GM23338 (cell line): ENCODE measurements around the gene PCSK5. TPM values are rescaled to one million over a fixed set of nuclear protein-coding genes. Genes with fewer than 3 reads are reported as not detected.

Experiments used
- ATAC-seq: fragments of 200-7000 bp; cut with Tn5 transposase; 3 replicates; pipeline ENCODE4 v1.9.1; 2020
- DNase-seq: peaks from one replicate; pipeline ENCODE4 v3.0.0-alpha.2; 2015; ENCODE audit warnings: low spot score
- H2AFZ ChIP-seq: fragments of 200-600 bp; sonication (generic); 2 replicates; pipeline ENCODE4 v1.8.0; 2016; ENCODE audit warnings: antibody characterized with exemption, mild to moderate bottlenecking, moderate library complexity
- H3F3A ChIP-seq: fragments of 200-600 bp; sonication (generic); replicated peaks from 2 replicates; pipeline ENCODE4 v1.8.0; 2017; ENCODE audit warnings: antibody characterized with exemption, mixed run types, low read depth
- H3K27ac ChIP-seq: fragments of 200-600 bp; sonication (generic); 2 replicates; pipeline ENCODE4 v1.6.1; 2016; ENCODE audit warnings: low read depth
- H3K27me3 ChIP-seq: fragments of 200-600 bp; sonication (generic); 2 replicates; pipeline ENCODE4 v1.8.0; 2016; ENCODE audit warnings: mild to moderate bottlenecking, mixed run types, moderate library complexity; ENCODE audit not compliant: insufficient read depth
- H3K36me3 ChIP-seq: fragments of 200-600 bp; sonication (generic); 2 replicates; pipeline ENCODE4 v1.8.0; 2016; ENCODE audit warnings: mild to moderate bottlenecking; ENCODE audit not compliant: insufficient read depth
- H3K4me1 ChIP-seq: fragments of 200-600 bp; sonication (generic); 2 replicates; pipeline ENCODE4 v1.8.0; 2016; ENCODE audit warnings: mild to moderate bottlenecking, moderate library complexity; ENCODE audit not compliant: insufficient read depth
- H3K4me2 ChIP-seq: fragments of 200-600 bp; sonication (generic); 2 replicates; pipeline ENCODE4 v1.7.1; 2017; ENCODE audit warnings: mixed run types
- H3K4me3 ChIP-seq: fragments of 200-600 bp; sonication (generic); 2 replicates; pipeline ENCODE4 v1.6.1; 2016; ENCODE audit warnings: mixed run types
- H3K79me2 ChIP-seq: fragments of 200-600 bp; sonication (generic); replicated peaks from 2 replicates; pipeline ENCODE4 v1.8.0; 2017; ENCODE audit warnings: mild to moderate bottlenecking; ENCODE audit not compliant: insufficient read depth
- H3K9me2 ChIP-seq: fragments of 200-600 bp; sonication (generic); 2 replicates; pipeline ENCODE4 v1.8.0; 2017; ENCODE audit not compliant: insufficient read depth
- H4K20me1 ChIP-seq: fragments of 200-600 bp; sonication (generic); replicated peaks from 2 replicates; pipeline ENCODE4 v1.8.0; 2017; ENCODE audit warnings: mild to moderate bottlenecking; ENCODE audit not compliant: insufficient read depth
- H3K27ac Mint-ChIP-seq: 2 replicates; pipeline ENCODE4 v1.8.0; 2020; ENCODE audit warnings: inconsistent platforms, mild to moderate bottlenecking, moderate library complexity, mixed read lengths
- H3K27me3 Mint-ChIP-seq: 3 replicates; pipeline ENCODE4 v1.8.0; 2022; ENCODE audit warnings: low read depth, mild to moderate bottlenecking, moderate library complexity, mixed read lengths, inconsistent platforms; ENCODE audit not compliant: insufficient read depth, poor library complexity
- H3K36me3 Mint-ChIP-seq: 3 replicates; pipeline ENCODE4 v1.8.0; 2021; ENCODE audit warnings: low read depth, mild to moderate bottlenecking, inconsistent platforms, moderate library complexity, mixed read lengths
- H3K4me1 Mint-ChIP-seq: 3 replicates; pipeline ENCODE4 v1.8.0; 2020; ENCODE audit warnings: mild to moderate bottlenecking, inconsistent platforms, mixed read lengths
- H3K4me3 Mint-ChIP-seq: 3 replicates; pipeline ENCODE4 v1.8.0; 2021; ENCODE audit warnings: moderate library complexity, mild to moderate bottlenecking, inconsistent platforms, mixed read lengths
- H3K9me3 Mint-ChIP-seq: 3 replicates; pipeline ENCODE4 v1.8.0; 2020; ENCODE audit warnings: moderate library complexity, mild to moderate bottlenecking, inconsistent platforms, mixed read lengths
- CREB1 ChIP-seq: fragments of 250-450 bp; sonication (Bioruptor Pico); IDR thresholded peaks from 2 replicates; pipeline ENCODE4 v1.5.0; 2020; ENCODE audit warnings: low read depth, mild to moderate bottlenecking, moderate library complexity
- EZH2 ChIP-seq: fragments of 200-600 bp; sonication (generic); IDR thresholded peaks from one replicate; pipeline ENCODE4 v1.8.0; 2017; ENCODE audit warnings: antibody characterized with exemption, mild to moderate bottlenecking, low read depth; ENCODE audit not compliant: unreplicated experiment
- EZH2phosphoT487 ChIP-seq: fragments of 200-600 bp; sonication (generic); IDR thresholded peaks from one replicate; pipeline ENCODE4 v1.8.1; 2018; ENCODE audit warnings: antibody characterized with exemption; ENCODE audit not compliant: unreplicated experiment
- JUNB ChIP-seq: IDR thresholded peaks from one replicate; pipeline ENCODE4 v1.6.1; 2016; ENCODE audit warnings: antibody characterized with exemption; ENCODE audit not compliant: unreplicated experiment
- NANOG ChIP-seq: IDR thresholded peaks from 2 replicates; pipeline ENCODE4 v1.6.1; 2016; ENCODE audit warnings: antibody characterized with exemption, borderline replicate concordance
- POLR2AphosphoS5 ChIP-seq: IDR thresholded peaks from 2 replicates; pipeline ENCODE4 v1.6.1; 2016; ENCODE audit warnings: antibody characterized with exemption, low read depth
- REST ChIP-seq: IDR thresholded peaks from one replicate; pipeline ENCODE4 v1.6.1; 2018; ENCODE audit warnings: antibody characterized with exemption; ENCODE audit not compliant: unreplicated experiment
- STAT1 ChIP-seq: IDR thresholded peaks from one replicate; pipeline ENCODE4 v1.6.1; 2016; ENCODE audit warnings: antibody characterized with exemption; ENCODE audit not compliant: unreplicated experiment
- ZNF114 ChIP-seq: fragments of 250-450 bp; sonication (Bioruptor Pico); IDR thresholded peaks from 2 replicates; pipeline ENCODE4 v1.5.0; 2020; ENCODE audit warnings: mild to moderate bottlenecking, moderate library complexity
- ZNF331 ChIP-seq: fragments of 250-450 bp; sonication (Bioruptor Pico); IDR thresholded peaks from 2 replicates; pipeline ENCODE4 v1.5.0; 2020; ENCODE audit warnings: low read depth, mild to moderate bottlenecking, moderate library complexity
- ZNF462 ChIP-seq: fragments of 250-450 bp; sonication (Bioruptor Pico); IDR thresholded peaks from 2 replicates; pipeline ENCODE4 v1.5.0; 2020; ENCODE audit warnings: mild to moderate bottlenecking, moderate library complexity
- polyA plus RNA-seq: library from polyadenylated mRNA; unstranded; fragments of >200 nt; fragmentation: Nextera tagmentation; extraction: Ambion mirVana; gene quantifications from 2 replicates; pipeline ENCODE4 v1.2.1, GENCODE V29; 2016
- total RNA-seq: library from RNA; depleted of rRNA; stranded (reverse); fragments of >200 nt; shearing (Covaris generic); gene quantifications from 2 replicates; pipeline ENCODE4 v1.2.3, GENCODE V29; 2014

The PCSK5 gene
- total and polyA plus RNA-seq, 2 experiments from 2014 or later, result 12.3 to 34.8 TPM

GRCh38 chr9:75889977-75890471 is 449 bp upstream of the PCSK5 start:
- Histone ChIP-seq H2AFZ (peak overlapping the region; percentile 97), H4K20me1 (0 out of 2 replicates have a peak, but pooled peaks cover 7% of the 10 kb centered on the region), H3K9me2 (no peaks in the 10 kb centered on the region), H3K4me2 (peak overlapping the region; percentile 90), H3K4me1 (peaks cover 36% of the 10 kb centered on the region), H3K4me3 (peak overlapping the region; percentile 84), H3F3A (no peaks in the 10 kb centered on the region), H3K27me3 (peaks cover 19% of the 10 kb centered on the region; the same call in 1 of the 2 replicates), H3K27ac (no peak overlapping the region), H3K36me3 (no peaks in the 10 kb centered on the region), H3K79me2 (peaks cover 41% of the 10 kb centered on the region)
- peaks cover 27% of the 10 kb centered on the region for H3K27me3 Mint-ChIP-seq
- no peak for TF ChIP-seq NANOG
- peak; percentile 43 for TF ChIP-seq EZH2
- H3K9me3 Mint-ChIP-seq, result no peaks in the 10 kb centered on the region
- no peak overlapping the region for H3K27ac Mint-ChIP-seq
- peaks cover 36% of the 10 kb centered on the region for H3K4me1 Mint-ChIP-seq
- ATAC-seq (0 out of 3 replicates have a peak, but pooled peaks have one; percentile 1), DNase-seq (peak; percentile 33)
- H3K36me3 Mint-ChIP-seq, result no peaks in the 10 kb centered on the region
- peak overlapping the region; percentile 87 for H3K4me3 Mint-ChIP-seq

GRCh38 chr9:75891277-75891741 is 836 bp downstream of the PCSK5 start:
- no peaks in the 10 kb centered on the region for H3K9me3 Mint-ChIP-seq
- TF ChIP-seq NANOG, result no peak
- no peak for TF ChIP-seq REST
- no peak for TF ChIP-seq STAT1
- TF ChIP-seq ZNF114, result no peak
- no peak for TF ChIP-seq ZNF331
- no peak for TF ChIP-seq JUNB
- no peak for TF ChIP-seq EZH2
- TF ChIP-seq CREB1, result no peak
- TF ChIP-seq EZH2phosphoT487, result no peak
- no peak for TF ChIP-seq ZNF462 (CRISPR knock-in tag)
- no peak for TF ChIP-seq POLR2AphosphoS5

More at GRCh38 chr9:75891277-75891741, 836 bp downstream of the PCSK5 start:
- Histone ChIP-seq H3K36me3 (no peaks in the 10 kb centered on the region), H3K4me3 (peak overlapping the region; percentile 84), H3K27me3 (peaks cover 19% of the 10 kb centered on the region; the same call in 1 of the 2 replicates), H3K79me2 (peaks cover 54% of the 10 kb centered on the region), H2AFZ (no peak overlapping the region; the same call in 1 of the 2 replicates), H3K4me2 (peak overlapping the region; percentile 90), H4K20me1 (0 out of 2 replicates have a peak, but pooled peaks cover 7% of the 10 kb centered on the region), H3K4me1 (peaks cover 49% of the 10 kb centered on the region), H3K27ac (no peak overlapping the region), H3F3A (no peaks in the 10 kb centered on the region), H3K9me2 (no peaks in the 10 kb centered on the region)
- Mint-ChIP-seq H3K27ac (no peak overlapping the region), H3K4me3 (peak overlapping the region; percentile 87), H3K27me3 (peaks cover 27% of the 10 kb centered on the region), H3K36me3 (no peaks in the 10 kb centered on the region), H3K4me1 (peaks cover 47% of the 10 kb centered on the region)
- DNase-seq, result peak; percentile 50
- no peak; the same call in 2 of the 3 replicates for ATAC-seq
